Activated naive CD4-positive, alpha-beta T cell treated with anti-CD3 and anti-CD28 coated beads, Interleukin-2, amount 50 U/mL, for 16 hours (primary cell): ENCODE measurements around the gene CACNG3.
"Not testable (repeated sequence)": the region's sequence is repeated elsewhere in the genome, so short reads cannot be mapped to it uniquely, and the experiment has no call there.

Experiments used
- DNase-seq: peaks from one replicate; pipeline ENCODE4 v3.0.0-alpha.2; 2020

The CACNG3 gene

DNA sequence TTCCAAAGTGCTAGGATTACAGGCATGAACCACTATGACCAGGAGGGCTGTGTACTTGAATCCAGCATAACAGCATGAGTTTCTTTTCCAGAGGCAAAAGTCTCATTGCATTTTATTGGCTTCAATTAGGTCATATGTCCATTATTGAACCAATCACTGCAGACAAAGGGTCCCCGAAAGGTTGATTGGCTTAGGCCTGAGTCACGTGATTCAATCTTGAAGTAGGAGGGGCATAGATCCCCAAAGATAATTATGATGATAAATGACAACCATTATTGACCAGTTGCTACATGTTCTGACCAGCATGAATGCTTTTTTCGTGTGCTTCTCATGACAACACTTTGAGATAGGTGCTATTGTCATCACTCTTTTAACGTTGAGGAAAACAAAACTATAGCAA, 25.3 kb downstream of the CACNG3 start:
- DNase-seq: no peak

DNA sequence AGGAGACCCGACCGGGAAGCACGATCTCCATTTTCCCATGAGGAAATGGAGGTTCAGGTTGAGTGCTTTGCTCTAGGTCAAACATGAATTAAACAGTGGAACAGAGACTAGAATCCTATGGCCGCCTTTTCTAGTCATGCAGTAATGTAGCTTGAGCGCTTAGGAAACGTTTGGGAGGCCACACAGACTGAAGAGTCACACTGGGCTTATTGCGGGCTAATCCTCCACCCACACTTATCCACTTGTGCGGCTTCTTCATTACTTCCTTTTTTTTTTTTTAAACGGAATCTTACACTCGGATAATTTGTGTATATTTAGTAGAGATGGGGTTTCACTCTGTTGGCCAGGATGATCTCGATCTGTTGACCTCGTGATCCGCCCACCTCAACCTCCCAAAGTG, 26.0 kb downstream of the CACNG3 start:
- DNase-seq: no peak

DNA sequence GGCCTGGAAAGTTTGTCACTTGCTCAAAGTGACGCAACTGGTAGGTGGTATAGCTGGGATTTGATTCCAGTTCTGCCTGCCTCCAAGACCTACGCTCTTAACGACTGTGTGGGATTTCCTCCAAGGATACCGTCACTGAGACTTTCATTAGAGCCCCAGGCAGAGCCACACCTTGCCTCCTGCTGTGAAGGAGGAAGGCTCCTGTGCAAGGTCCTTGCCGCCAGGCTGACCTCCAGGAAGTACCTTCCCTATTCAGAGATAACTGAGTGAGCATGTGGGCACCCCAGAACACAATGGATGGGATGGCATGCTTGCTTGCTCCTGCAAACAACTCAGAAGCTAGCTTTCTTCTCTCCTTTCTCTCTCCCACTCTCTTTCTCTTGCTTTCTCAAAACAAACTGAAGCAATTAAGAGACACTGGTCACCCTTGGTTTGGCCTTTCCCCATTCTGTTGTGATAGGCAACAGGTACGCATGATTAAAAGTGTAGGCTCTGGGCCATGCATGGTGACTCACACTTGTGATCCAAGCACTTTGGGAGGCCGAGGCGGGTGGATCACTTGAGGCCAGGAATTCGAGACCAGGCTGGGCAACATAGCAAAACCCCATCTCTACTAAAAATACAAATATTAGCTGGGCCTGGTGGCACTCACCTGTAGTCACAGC, 30.7 kb downstream of the CACNG3 start:
- no peak for DNase-seq

- DNase-seq: no peak
Observed at GRCh38 chr16:24288516-24288915, 32.4 kb downstream of the CACNG3 start.

- DNase-seq: no peak
Observed at GRCh38 chr16:24289166-24289700, 33.1 kb downstream of the CACNG3 start.

DNA sequence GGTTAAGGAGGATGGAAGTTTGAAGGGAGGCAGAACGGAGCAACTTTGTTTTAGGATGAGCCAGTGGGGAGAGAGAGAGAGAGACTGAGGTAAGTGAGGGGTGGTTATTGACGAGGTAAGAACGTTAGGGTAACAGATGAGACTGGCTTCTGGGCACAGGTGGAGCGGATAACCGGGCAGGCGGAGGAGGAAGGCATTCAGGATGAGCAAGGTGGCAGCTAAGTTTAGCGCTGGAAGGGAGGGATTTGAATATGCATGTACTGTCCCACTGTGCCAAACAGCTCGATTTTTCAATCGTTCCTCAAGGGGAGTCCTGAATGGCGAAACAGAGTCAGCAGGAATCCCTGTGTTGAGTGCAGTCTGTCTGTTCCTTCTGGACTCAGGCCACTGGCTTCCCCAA, 35.8 kb downstream of the CACNG3 start:
- DNase-seq: no peak

- no peak for DNase-seq
Observed at GRCh38 chr16:24294131-24294530, 38.0 kb downstream of the CACNG3 start.

DNA sequence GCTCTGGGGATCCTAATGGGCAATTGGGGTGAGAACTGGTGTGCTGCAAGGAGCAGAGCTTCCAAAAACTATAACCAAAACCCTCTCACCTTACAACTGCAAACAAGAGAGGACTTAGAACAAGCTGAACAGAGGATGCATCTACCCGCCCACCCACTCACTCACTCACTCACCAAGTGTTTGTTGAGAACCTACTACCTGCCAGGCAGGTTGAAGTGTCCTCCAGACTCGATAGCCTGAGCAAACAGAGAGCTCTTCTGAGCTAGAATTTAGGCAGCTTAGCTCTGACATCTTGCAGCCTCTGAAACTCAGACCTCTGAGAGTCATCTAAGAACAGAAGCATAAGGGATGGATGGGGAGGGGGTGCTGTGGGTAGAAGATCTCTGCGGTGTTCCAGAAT, 41.2 kb downstream of the CACNG3 start:
- DNase-seq: no peak

DNA sequence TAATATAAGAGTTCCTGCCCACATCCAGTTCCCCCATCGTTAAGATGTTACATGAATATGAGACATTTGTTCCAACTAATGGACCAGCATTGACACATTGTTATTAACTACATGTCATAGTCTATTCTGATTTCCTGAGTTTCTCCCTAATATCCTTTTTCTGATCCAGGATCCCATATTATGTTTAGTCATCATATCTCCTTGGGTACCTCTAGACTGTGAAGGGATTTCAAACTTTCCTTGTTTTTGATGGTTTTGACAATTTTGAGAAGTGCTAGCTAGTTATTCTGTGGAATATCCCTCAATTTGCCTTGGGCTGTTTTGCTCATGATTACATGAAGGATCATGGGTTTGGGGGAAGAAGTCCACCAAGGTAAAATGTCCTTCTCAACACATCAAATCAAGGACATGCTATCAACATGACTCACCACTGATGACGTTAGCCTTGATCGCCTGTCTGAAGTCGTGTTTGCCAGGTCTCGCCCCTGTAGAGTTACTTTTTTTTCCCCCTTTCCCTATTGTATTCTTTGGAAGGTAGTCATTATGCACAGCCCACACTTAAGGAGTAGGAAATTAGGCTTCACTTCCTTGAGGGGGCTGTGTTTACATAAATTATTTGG, 42.5 kb downstream of the CACNG3 start:
- DNase-seq: no peak

- not testable (repeated sequence) for DNase-seq
Observed at GRCh38 chr16:24300750-24301149, 44.6 kb downstream of the CACNG3 start.

GRCh38 chr16:24302636-24303035, 46.5 kb downstream of the CACNG3 start:
- no peak for DNase-seq

GRCh38 chr16:24308200-24308599, 52.1 kb downstream of the CACNG3 start:
- DNase-seq: no peak

- peak; percentile 24 for DNase-seq
Observed at GRCh38 chr16:24309258-24310142, 53.4 kb downstream of the CACNG3 start.

DNA sequence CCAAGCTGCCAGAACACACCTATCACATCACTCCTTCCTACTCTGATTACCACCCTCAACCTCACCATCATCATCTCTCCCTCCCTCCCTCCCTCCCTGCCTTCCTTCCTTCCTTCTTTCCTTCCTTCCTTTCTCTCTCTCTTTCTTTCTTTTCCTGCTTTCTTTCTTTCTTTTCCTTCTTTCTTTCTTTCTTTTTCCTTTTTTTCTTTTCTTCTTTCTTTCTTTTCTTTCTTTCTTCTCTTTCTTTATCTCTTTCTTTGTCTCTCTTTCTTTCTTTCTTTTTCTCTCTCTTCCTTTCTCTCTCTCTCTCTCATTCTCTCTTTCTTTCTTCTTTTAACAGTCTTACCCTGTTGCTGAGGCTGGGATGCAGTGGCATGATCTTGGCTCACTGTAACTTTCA, 59.2 kb downstream of the CACNG3 start:
- no peak for DNase-seq

- no peak for DNase-seq
Observed at GRCh38 chr16:24318680-24319079, 62.5 kb downstream of the CACNG3 start.

DNA sequence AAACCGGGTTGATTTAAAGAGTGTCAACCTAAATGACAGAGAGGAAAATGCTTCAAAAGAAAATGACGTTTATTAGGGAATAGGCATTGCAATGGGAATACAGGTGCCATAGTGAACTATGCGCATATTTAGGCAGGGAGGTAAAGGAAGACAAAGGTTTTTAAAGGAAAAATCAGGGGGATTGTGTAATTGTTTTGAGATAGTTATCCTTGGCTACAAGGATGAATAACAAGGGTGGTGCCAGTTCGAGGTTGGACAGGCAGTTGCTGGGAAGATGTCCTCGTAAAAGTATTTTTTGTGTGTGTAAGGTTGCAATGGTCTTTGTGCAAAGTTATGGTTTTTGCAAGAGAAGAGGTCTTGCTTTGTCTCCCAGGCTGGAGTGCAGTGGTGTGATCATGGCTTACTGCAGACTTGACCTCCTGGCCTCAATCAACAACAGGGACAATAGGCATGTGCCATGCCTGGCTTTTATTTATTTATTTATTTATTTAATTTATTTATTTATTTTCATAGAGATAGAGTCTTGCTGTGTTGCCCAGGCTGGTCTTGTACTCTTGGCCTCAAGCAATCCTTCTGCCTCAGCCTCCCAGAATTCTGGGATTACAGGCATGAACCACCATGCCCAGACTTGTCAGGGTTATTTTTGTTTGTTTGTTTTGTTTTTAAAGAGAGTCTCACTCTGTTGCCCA, 63.1 kb downstream of the CACNG3 start:
- no peak for DNase-seq

- no peak for DNase-seq
Observed at GRCh38 chr16:24322106-24322505, 66.0 kb downstream of the CACNG3 start.

- no peak for DNase-seq
Observed at GRCh38 chr16:24324421-24324820, 68.3 kb downstream of the CACNG3 start.

DNA sequence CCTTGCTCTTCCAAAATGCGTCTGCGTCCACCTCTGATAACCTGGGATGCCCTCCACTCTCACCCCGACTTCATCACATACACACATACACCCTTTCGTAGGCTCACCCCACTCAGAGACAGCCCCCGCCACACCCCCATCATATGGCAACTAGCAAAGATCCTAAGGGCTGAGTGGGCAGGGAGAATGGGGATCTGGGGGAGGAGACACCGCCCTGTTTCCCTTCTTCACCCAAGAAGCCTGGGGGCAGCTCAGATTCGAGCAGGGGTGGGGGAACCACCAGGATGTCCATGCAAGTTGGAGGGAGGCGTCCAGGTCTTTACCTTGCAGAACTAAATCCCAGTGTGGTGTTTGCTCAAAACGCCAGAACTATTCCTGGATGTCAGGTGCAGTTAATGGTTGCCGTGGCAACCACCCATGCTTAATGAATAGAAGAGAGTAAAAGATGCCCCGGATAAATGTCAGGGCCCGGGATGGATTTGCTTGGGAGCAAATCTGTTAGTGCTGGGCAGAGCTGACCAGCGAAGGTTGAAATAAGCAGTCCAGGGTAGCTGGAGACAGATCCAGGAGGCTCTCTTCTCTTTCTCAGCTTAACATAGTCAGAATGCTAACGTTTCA, 72.8 kb downstream of the CACNG3 start:
- DNase-seq: no peak

GRCh38 chr16:24332178-24332577, 76.0 kb downstream of the CACNG3 start:
- DNase-seq: no peak

- DNase-seq: no peak
Observed at GRCh38 chr16:24332582-24333090, 76.5 kb downstream of the CACNG3 start.

- no peak for DNase-seq
Observed at GRCh38 chr16:24336491-24336890, 80.4 kb downstream of the CACNG3 start.
